ENCODE measurements around the gene TENM4. TPM values are rescaled to one million over a fixed set of nuclear protein-coding genes. Genes with fewer than 3 reads are reported as not detected.

TENM4 gene
- polyA plus RNA-seq, 1 of the 3 experiments (the other 2 are of a cell fraction): 16.7 TPM

DNA sequence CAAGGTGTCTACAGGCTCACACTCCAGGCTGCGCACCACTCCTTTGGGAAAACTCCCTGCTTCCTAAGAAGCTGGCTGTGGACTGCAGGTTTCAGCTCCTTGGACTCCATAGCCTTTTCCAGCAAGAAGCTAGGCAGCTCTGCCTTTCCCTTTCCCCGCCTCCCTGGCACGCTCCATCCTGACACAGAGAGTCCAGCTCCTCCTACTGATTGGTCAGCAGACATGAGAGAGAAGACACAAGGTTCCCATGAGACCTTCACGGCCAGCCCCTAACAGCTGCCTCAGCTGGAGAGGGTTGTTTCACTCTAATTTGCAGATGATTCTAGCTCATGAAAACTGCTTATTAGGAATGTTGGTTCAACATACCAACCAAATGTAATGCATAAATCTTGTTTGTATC is 27.6 kb downstream of the TENM4 start:
- ChIA-PET CTCF (interaction anchor here (0.9 to 2.1 kb wide), 5 partner anchors 12 to 767 kb away, joined by 3 to 7 read pairs (median 3); no protein-coding TSS in a partner anchor), POLR2A (no interaction called here)
- Histone ChIP-seq H3K79me2 (ENCODE audit: insufficient read depth) (peaks cover 63% of the 10 kb centered on the region), H3K4me1 (ENCODE audit: control insufficient read depth in 1 of 2, insufficient read depth in 2 of 2, low read depth in 1 of 2, low read length in 1 of 2) (peaks cover 14 to 32% of the 10 kb centered on the region in 2 experiments), H3K4me3 (ENCODE audit: low read depth in 2 of 2, low read length in 1 of 2) (no peak overlapping the region), H2AFZ (ENCODE audit: low read depth) (no peak overlapping the region), H4K20me1 (ENCODE audit: insufficient read depth) (no peaks in the 10 kb centered on the region; the same call in 1 of the 2 replicates), H3F3A (replicated peaks; ENCODE audit: insufficient read depth) (peaks cover 45% of the 10 kb centered on the region), H3K27me3 (ENCODE audit: insufficient read depth) (no peaks in the 10 kb centered on the region), H3K9ac (peak overlapping the region; percentile 62; the same call in 1 of the 2 replicates), H3K4me2 (peak overlapping the region; percentile 72), H3K9me2 (no peaks in the 10 kb centered on the region), H3K36me3 (replicated peaks in 1 of 2; ENCODE audit: control insufficient read depth in 1 of 2, insufficient read depth in 2 of 2, low read length in 1 of 2) (no peaks in the 10 kb centered on the region), H3K9me3 (no peaks in the 10 kb centered on the region), H3K27ac (ENCODE audit: low read depth in 2 of 2, low read length in 1 of 2) (peak overlapping the region; percentile 43 to 97; a peak in 3 of 4 replicates)
- TF ChIP-seq RAD21 (IDR thresholded peaks at IDR 0.05; ENCODE audit: low read length) (peak; percentile 35), FOXJ3 (CRISPR knock-in tag; IDR thresholded peaks at IDR 0.05) (no peak)
- DNase-seq: peak; percentile 77
- 0% methylated on average over 2 of the region's 4 CpGs for WGBS (ENCODE audit: low lambda C conversion rate)

DNA sequence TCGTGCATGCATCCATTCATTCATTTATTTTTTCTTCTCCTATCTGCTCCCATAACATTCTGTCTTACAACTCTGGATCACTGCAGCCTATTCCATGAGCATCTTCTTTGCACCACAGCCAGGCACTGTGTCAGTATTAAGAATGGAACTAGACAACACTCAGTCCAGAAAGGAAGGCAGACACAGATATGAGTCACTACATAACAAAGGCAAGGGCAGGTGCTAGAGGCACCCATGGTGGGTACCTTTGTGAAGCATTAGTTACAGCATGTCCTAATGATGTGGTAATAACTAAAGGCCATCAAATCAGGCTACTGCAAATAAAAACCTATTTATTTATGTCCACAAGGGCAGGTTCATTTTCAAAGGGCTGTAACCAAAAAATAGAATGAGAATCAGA is 28.1 kb downstream of the TENM4 start:
- no peak overlapping the region for H2AFZ ChIP-seq (ENCODE audit: low read depth)
- H3K9me3 ChIP-seq: no peaks in the 10 kb centered on the region
- no peaks in the 10 kb centered on the region for H3K9me2 ChIP-seq
- DNase-seq: no peak
- ChIA-PET CTCF (interaction anchor here (0.9 to 4.6 kb wide), 6 partner anchors 12 to 766 kb away, joined by 3 to 29 read pairs (median 4); no protein-coding TSS in a partner anchor), POLR2A (no interaction called here)
- peaks cover 45% of the 10 kb centered on the region for H3F3A ChIP-seq (replicated peaks; ENCODE audit: insufficient read depth)
- peaks cover 62% of the 10 kb centered on the region for H3K79me2 ChIP-seq (ENCODE audit: insufficient read depth)
- H3K27ac ChIP-seq (ENCODE audit: low read depth in 2 of 2, low read length in 1 of 2): peak overlapping the region; percentile 8 to 97; a peak in 3 of 4 replicates
- no peaks in the 10 kb centered on the region; the same call in 1 of the 2 replicates for H4K20me1 ChIP-seq (ENCODE audit: insufficient read depth)
- H3K9ac ChIP-seq: no peak overlapping the region
- no peak for TF ChIP-seq SIN3A (IDR thresholded peaks at IDR 0.05; ENCODE audit: borderline replicate concordance, low read depth, low read length)
- peak; percentile 31; the same call in 1 of the 2 replicates for TF ChIP-seq FOSL2 (IDR thresholded peaks at IDR 0.05; ENCODE audit: borderline replicate concordance, low read depth)
- no peaks in the 10 kb centered on the region for H3K36me3 ChIP-seq (replicated peaks in 1 of 2; ENCODE audit: control insufficient read depth in 1 of 2, insufficient read depth in 2 of 2, low read length in 1 of 2)
- no peaks in the 10 kb centered on the region for H3K27me3 ChIP-seq (ENCODE audit: insufficient read depth)
- H3K4me2 ChIP-seq: peak overlapping the region; percentile 72
- no peak overlapping the region for H3K4me3 ChIP-seq (ENCODE audit: low read depth in 2 of 2, low read length in 1 of 2)
- H3K4me1 ChIP-seq (ENCODE audit: control insufficient read depth in 1 of 2, insufficient read depth in 2 of 2, low read depth in 1 of 2, low read length in 1 of 2): peaks cover 14 to 29% of the 10 kb centered on the region in 2 experiments
- 73% methylated on average over 1 of the region's 1 CpG for WGBS (ENCODE audit: low lambda C conversion rate)

DNA sequence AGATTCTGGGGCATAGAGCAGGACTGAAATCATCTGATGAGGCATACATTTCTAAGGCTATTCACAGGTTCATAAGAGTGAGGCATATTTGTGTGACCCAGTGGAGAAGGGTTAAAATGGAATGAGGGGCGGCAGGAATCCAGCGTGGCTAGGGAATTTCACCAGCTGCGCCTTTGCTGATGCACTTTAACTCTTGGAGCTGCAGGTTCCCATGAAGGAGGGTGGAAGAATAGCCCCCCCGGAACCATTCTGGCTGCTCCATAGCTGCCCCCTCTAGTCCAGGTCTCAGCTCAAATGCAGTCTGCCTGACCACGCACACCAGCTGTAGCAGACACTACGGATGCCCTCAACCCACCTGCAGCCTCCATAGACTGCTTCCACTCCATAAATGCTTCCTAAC is 31.5 kb downstream of the TENM4 start:
- Histone ChIP-seq H3K4me1 (ENCODE audit: control insufficient read depth in 1 of 2, insufficient read depth in 2 of 2, low read depth in 1 of 2, low read length in 1 of 2) (peaks cover 13 to 17% of the 10 kb centered on the region in 2 experiments), H2AFZ (ENCODE audit: low read depth) (no peak overlapping the region), H3K9me3 (no peaks in the 10 kb centered on the region), H3K9ac (no peak overlapping the region), H4K20me1 (ENCODE audit: insufficient read depth) (no peaks in the 10 kb centered on the region), H3K27me3 (ENCODE audit: insufficient read depth) (no peaks in the 10 kb centered on the region), H3K27ac (ENCODE audit: low read depth in 2 of 2, low read length in 1 of 2) (no peak overlapping the region), H3K36me3 (replicated peaks in 1 of 2; ENCODE audit: control insufficient read depth in 1 of 2, insufficient read depth in 2 of 2, low read length in 1 of 2) (no peaks in the 10 kb centered on the region), H3K4me2 (no peak overlapping the region), H3K79me2 (ENCODE audit: insufficient read depth) (peaks cover 50% of the 10 kb centered on the region), H3K9me2 (no peaks in the 10 kb centered on the region), H3K4me3 (ENCODE audit: low read depth in 2 of 2, low read length in 1 of 2) (no peak overlapping the region), H3F3A (replicated peaks; ENCODE audit: insufficient read depth) (peaks cover 22% of the 10 kb centered on the region)
- DNase-seq: no peak
- ChIA-PET POLR2A (no interaction called here), CTCF (interaction anchor here (0.9 to 4.6 kb wide), 3 partner anchors 9 to 15 kb away, joined by 4 to 29 read pairs (median 5); no protein-coding TSS in a partner anchor)
- WGBS (ENCODE audit: low lambda C conversion rate): 94% methylated on average over 6 of the region's 6 CpGs
- TF ChIP-seq GATA2 (CRISPR knock-in tag; IDR thresholded peaks at IDR 0.05) (no peak), YY1 (IDR thresholded peaks at IDR 0.05; ENCODE audit: low read depth) (no peak), FOXM1 (IDR thresholded peaks at IDR 0.05; ENCODE audit: low read depth) (no peak), TAF1 (IDR thresholded peaks at IDR 0.05; ENCODE audit: borderline replicate concordance, low read depth, low read length) (no peak), ELF1 (IDR thresholded peaks at IDR 0.05) (no peak), MXI1 (IDR thresholded peaks at IDR 0.05; ENCODE audit: low read depth, low read length) (no peak), RXRA (IDR thresholded peaks at IDR 0.05; ENCODE audit: borderline replicate concordance, low read depth) (no peak), RAD21 (IDR thresholded peaks at IDR 0.05; ENCODE audit: low read length) (no peak), FOXJ3 (CRISPR knock-in tag; IDR thresholded peaks at IDR 0.05) (no peak), JUND (IDR thresholded peaks at IDR 0.05) (no peak), EZH2phosphoT487 (IDR thresholded peaks at IDR 0.05; ENCODE audit: borderline replicate concordance, low read depth) (no peak), TEAD4 (IDR thresholded peaks at IDR 0.05; ENCODE audit: borderline replicate concordance, insufficient read depth) (no peak), FOSL2 (IDR thresholded peaks at IDR 0.05; ENCODE audit: borderline replicate concordance, low read depth) (no peak), POLR2AphosphoS5 (IDR thresholded peaks at IDR 0.05; ENCODE audit: low read depth, low read length) (no peak)
- TF ChIP-seq, protein P1, sequence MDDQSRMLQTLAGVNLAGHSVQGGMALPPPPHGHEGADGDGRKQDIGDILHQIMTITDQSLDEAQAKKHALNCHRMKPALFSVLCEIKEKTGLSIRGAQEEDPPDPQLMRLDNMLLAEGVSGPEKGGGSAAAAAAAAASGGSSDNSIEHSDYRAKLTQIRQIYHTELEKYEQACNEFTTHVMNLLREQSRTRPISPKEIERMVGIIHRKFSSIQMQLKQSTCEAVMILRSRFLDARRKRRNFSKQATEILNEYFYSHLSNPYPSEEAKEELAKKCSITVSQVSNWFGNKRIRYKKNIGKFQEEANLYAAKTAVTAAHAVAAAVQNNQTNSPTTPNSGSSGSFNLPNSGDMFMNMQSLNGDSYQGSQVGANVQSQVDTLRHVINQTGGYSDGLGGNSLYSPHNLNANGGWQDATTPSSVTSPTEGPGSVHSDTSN (IDR thresholded peaks at IDR 0.05): no peak
- TF ChIP-seq, protein P2, sequence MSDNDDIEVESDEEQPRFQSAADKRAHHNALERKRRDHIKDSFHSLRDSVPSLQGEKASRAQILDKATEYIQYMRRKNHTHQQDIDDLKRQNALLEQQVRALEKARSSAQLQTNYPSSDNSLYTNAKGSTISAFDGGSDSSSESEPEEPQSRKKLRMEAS (IDR thresholded peaks at IDR 0.05; ENCODE audit: low read depth): no peak
- TF ChIP-seq, protein P3, sequence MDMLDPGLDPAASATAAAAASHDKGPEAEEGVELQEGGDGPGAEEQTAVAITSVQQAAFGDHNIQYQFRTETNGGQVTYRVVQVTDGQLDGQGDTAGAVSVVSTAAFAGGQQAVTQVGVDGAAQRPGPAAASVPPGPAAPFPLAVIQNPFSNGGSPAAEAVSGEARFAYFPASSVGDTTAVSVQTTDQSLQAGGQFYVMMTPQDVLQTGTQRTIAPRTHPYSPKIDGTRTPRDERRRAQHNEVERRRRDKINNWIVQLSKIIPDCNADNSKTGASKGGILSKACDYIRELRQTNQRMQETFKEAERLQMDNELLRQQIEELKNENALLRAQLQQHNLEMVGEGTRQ (IDR thresholded peaks at IDR 0.05; ENCODE audit: borderline replicate concordance, low read depth, low read length): no peak

Measured in SK-N-SH (cell line).